DMS 273 (cell line): Measurements from ENCODE around the gene NTN4.
"Not testable (repeated sequence)": the region's sequence is repeated elsewhere in the genome, so short reads cannot be mapped to it uniquely, and the experiment has no call there.

Experiments used
- DNase-seq: peaks from one replicate; lab custom pipeline; 2025; ENCODE audit not compliant: unreplicated experiment; lab: John Stamatoyannopoulos, UW

NTN4 gene

DNA sequence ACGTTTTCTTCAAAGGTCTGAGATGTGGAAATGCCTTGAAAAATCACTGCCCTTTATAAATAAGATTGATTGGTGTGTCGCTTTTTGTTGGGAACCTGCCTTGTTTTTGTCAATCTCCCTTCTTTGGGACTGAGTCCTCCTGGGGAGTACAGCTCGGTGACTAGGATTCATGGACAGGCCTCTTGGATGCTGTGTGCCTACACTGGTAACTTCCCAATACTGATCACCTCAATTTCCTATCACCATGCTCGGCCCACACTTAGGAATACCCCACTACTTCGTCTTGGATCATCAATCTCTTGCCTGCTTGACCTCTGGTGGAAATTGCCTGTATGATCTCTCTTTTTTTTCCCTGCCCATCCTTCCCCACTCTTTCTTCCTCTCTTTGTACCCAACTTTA, 34.2 kb downstream of the NTN4 start:
- no peak for DNase-seq

GRCh38 chr12:95755261-95755865, 35.2 kb downstream of the NTN4 start:
- DNase-seq: no peak

GRCh38 chr12:95746062-95746461, 44.5 kb downstream of the NTN4 start:
- not testable (repeated sequence) for DNase-seq

DNA sequence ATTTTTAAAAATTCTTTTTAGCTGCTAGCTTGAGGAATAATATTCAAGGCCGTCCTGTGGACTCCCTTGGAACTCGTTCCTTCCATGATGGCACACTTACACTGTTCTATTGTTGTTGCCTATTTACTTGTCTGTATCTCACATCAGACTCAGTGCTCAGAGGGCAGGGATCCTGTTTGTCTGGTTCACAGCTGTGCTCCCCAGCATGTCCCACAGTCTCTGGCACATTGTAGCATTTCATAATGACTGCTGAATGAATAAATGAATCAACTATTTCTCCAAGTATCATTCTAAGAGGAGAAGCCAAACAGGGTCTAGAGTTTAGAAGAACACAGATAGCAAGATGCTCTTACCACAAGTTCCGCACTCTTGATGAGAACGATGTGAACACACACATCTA, 48.0 kb downstream of the NTN4 start:
- DNase-seq: no peak

- DNase-seq: no peak
Measured at GRCh38 chr12:95741635-95742034, 48.9 kb downstream of the NTN4 start.

- DNase-seq: peak; percentile 3
Measured at GRCh38 chr12:95740751-95741150, 49.8 kb downstream of the NTN4 start.

DNA sequence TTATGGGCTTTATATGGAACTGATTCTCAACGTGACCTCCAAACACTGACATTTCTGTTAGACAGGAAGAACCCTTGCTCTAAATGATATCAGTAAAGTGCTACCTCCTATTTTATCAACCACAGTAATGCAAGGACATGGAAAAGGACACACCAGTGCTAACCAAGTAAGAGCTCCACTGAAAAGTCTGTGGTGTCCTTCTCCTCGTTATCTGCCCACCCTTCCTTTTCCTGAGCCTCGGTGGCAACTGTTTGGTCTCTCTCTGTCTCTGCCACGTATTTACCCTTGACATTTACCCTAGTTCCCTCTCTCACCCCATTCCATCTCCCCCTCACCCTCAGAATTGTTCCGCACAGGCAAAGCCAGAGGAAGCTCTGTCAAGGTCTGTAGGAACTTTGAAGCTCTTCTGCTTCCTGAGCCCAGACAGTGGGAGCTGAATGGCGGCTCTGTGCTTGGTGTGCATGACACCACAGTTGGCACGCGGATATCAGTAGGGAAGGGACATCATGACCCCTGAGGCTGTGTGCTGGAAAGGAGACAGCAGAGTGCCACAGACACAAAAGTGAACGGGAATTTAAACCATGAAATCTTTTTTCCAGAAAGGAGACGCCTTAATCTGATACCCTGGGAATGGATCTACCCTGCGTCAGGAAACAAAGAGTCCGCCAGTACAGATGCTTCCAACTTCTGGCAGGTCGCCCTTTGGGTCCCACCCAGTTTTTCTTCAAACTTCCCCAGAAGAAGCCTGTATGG, 50.8 kb downstream of the NTN4 start:
- no peak for DNase-seq

DNA sequence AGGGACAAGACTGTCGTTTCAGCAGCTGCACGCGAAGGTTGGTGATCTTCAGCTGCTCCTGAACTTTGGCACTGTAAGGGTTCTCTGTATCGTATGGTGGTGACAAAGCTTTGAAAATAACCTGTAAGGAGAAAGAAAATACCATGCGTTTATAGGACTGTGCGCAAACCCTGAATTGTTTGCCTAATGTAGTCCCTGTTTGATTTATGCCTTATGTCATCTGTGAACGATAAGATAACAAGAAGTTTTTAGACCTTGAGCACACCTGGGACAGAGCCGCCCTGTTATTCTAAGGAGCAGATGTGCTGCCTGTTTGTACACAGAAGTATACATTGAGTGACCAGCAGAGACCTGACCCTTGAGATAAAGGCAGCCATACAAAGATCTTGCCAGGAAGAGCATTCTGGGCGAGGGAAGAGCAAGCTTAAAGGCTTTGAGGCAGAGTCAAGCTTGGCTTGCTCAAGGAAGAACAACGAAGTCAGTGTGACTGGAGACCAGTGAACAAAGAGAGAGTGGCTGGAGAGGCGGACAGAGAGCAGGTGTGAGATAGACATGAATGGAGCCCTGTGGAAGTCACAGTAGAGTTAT, 52.4 kb downstream of the NTN4 start:
- no peak for DNase-seq

- no peak for DNase-seq
Measured at GRCh38 chr12:95736631-95737030, 53.9 kb downstream of the NTN4 start.

DNA sequence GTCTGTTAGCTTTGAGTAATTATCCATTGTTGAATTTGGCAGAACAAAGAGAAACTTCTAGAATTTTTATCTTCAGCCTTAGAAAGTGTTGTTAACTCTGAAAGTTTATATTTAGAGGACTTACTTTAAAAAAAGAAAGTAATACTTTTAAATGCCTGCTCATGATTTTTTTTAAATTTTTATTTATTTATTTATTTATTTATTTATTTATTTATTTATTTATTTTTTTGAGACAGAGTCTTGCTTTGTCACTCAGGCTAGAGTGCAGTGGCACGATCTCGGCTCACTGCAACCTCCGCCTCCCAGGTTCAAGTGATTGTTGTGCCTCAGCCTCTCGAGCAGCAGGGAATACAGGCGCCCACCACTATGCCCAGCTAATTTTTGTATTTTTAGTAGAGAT, 54.8 kb downstream of the NTN4 start:
- not testable (repeated sequence) for DNase-seq

DNA sequence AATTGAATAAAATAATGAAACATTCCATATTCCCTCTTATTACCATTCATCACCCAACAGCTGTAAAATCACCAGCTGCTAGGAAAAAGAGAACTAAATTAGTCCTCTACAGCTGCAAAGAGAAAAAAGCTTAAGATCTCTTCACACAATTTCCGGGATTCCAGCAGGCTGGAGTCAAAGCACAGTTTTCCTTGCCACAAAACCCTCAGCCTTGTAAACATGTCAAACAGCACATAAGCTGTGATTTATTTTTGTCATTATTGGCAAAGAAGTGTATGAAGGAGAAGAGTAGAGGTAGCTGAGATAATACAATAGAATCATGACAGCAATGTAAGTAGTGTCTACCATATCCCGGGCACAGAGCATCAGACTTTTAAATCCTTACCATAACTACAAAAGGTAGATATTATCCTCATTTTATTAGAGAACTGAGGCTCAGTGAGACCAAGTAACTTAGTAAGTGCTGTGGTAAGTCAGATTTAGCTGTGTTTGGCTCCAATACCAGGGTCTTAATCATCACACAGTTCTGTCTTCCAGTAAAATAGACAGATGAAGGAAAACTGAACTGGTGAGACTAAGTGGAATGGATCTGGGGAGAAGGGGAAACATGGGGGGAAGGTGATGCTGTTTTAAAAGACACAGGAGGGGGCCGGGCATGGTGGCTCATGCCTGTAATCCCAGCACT, 57.3 kb downstream of the NTN4 start:
- DNase-seq: no peak

GRCh38 chr12:95731519-95731958, 59.0 kb downstream of the NTN4 start:
- DNase-seq: no peak

GRCh38 chr12:95730457-95730856, 60.1 kb downstream of the NTN4 start:
- no peak for DNase-seq

DNA sequence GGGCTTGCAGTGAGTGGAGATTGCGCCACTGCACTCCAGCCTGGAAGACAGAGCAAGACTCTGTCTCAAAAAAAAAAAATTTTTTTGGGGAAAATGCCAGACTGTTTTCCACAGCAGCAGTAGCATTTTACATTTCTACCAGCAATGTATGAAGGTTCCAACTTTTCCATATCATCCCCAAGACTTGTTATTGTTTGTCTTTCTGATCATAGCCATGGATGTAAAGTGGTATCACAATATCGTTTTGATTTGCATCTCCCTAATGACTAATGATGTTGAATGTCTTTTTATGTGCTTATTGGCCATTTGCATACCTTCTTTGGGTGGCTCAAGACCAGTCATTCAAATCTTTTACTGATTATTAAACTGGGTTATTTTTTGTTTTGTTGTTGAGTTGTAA, 63.7 kb downstream of the NTN4 start:
- DNase-seq: no peak

DNA sequence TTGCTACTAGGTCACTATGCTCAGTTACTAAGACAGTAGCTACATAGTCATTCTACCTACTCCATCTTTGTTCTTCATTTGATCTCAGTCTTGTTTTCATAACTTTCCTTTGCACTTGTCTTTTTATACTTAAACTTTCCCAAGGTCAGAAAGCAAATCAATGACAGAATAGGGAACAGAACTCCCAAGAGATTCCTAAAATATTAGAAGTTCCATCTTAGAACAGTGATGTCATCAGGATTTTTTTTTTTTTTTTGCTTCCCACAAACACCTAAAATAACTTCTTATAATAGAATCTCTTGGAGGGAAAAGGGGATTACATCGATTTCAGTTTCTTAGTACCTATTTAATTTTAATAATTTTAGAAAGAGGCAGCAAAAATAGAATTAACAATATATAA, 65.8 kb downstream of the NTN4 start:
- no peak for DNase-seq

- DNase-seq: no peak
Measured at GRCh38 chr12:95723693-95724384, 66.7 kb downstream of the NTN4 start.

DNA sequence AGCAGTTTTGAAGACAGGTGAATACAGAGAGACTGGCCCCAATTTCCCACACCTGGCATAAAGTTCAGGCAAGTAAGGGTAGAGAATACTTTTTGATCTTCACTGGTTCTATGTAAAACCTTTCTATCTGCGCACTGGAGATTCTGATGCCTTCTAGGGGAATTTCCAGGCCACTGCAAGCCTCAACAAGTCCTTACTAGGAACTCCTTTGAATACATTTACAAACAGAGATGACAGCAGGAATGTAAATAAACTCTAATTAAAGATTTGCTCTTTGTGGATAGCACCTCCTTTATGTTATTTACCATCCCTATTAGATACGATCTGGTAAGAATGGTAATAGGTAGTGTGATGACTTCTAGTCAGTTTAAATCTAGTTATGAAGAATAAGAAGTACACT, 69.2 kb downstream of the NTN4 start:
- peak; percentile 15 for DNase-seq

DNA sequence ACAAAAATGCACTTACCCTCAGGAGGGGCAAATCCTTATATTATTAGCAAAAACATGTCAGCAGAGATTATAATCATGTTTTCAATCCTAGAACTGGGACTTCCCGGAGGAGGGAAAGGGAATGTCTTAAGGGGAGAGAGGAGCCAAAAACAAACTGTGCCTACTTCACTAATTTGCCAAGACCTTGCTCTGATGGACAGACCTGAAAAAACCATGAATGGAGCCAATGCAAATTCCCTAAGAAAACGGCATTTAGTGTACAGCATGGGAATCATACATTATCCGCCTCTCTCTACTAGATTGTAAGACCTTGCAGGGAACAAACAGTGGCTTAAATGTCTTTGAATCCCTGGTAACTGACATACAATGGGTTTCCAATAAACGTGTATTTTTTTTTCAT, 70.4 kb downstream of the NTN4 start:
- DNase-seq: no peak

DNA sequence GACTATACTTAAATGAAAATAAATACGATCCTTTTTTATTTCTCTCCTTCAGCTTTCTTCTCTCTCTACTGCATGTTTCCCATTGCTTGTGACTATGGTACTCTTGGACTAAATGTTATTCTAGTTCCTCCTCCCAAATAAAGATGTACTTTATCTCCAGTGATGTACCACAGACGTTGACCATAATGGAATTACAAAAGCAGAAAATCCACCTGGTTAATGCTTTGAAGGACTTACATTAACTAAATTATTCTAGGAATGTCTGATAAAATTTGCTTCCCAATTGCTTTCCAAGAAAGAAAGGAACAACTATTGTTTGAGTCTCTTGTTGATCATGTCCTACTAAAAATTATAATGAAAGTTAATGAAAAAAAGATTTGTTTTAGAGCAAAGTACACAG, 71.8 kb downstream of the NTN4 start:
- DNase-seq: no peak

DNA sequence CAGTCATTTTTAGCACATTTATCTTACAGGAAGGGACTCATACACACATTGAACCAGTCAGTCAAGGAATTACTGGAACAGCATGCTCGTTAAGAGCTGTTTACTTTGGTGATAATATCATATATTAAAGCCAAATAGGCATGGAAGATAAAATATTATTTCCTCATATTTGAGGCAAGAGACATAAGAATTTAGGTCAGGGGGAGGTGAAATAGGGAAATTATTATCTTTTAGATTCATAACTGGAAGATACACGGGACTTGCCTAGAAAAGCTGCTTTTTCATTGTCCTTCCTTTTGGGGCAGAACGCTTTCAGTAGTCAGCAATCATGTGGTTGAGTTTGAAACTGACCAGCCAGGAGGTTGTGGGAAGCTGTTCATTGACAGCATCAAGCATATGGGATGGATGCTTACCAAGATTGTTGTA, 72.5 kb downstream of the NTN4 start:
- no peak for DNase-seq

- DNase-seq: no peak
Measured at GRCh38 chr12:95717316-95717928, 73.1 kb downstream of the NTN4 start.
